Upper lobe of right lung (tissue), 1 donor: ENCODE results near the gene CPZ. TPM values are rescaled to one million over a fixed set of nuclear protein-coding genes. Genes with fewer than 3 reads are reported as not detected.

Experiments used
- ATAC-seq: fragments of 200-7000 bp; cut with Tn5 transposase; one replicate; pipeline ENCODE4 v1.9.1; 2020; ENCODE audit warnings: mild to moderate bottlenecking, moderate library complexity
- DNase-seq: peaks from one replicate; pipeline ENCODE4 v3.0.0-alpha.2; 2020
- H3K27ac ChIP-seq: fragments of 200-600 bp; one replicate; pipeline ENCODE4 v1.8.0; 2022
- H3K27me3 ChIP-seq: fragments of 200-600 bp; one replicate; pipeline ENCODE4 v1.8.0; 2022; ENCODE audit warnings: mild to moderate bottlenecking
- H3K36me3 ChIP-seq: fragments of 200-600 bp; one replicate; pipeline ENCODE4 v1.8.0; 2022
- H3K4me1 ChIP-seq: fragments of 200-600 bp; one replicate; pipeline ENCODE4 v1.8.0; 2022
- H3K4me3 ChIP-seq: fragments of 200-600 bp; one replicate; pipeline ENCODE4 v1.8.0; 2022; ENCODE audit warnings: mild to moderate bottlenecking
- H3K9me3 ChIP-seq: fragments of 200-600 bp; one replicate; pipeline ENCODE4 v1.8.0; 2022
- CTCF ChIP-seq: fragments of 200-600 bp; IDR thresholded peaks from one replicate; pipeline ENCODE4 v1.8.0; 2022; ENCODE audit warnings: antibody characterized with exemption
- intact Hi-C: fragments of 100-400 bp; cut with DNase I; formaldehyde crosslinking; loops from one replicate; pipeline ENCODE4 v1.11.0; 2022
- total RNA-seq: library from RNA; stranded (reverse); fragmentation: NEBNext Ultra II Directional; extraction: Animal tissue kit (Norgen Biotek cat#: 25700); gene quantifications from one replicate; pipeline ENCODE4 v1.2.1, GENCODE V29; 2021
- donor health status: DM: no; HTN: yes; CAD: no; lungs with severe emphysema.

Gene CPZ
- total RNA-seq, 1 donor from 2014 or later = 6.7 TPM

GRCh38 chr4:8599091-8599460, 6.5 kb downstream of the CPZ start:
- Histone ChIP-seq H3K27ac (no peak overlapping the region), H3K27me3 (peaks cover 2% of the 10 kb centered on the region), H3K4me1 (no peaks in the 10 kb centered on the region), H3K9me3 (no peaks in the 10 kb centered on the region), H3K4me3 (no peak overlapping the region), H3K36me3 (no peaks in the 10 kb centered on the region)
- no peak for TF ChIP-seq CTCF
- DNase-seq = no peak
- intact Hi-C loops = no loop called here
- no peak for ATAC-seq

GRCh38 chr4:8599657-8600056, 7.1 kb downstream of the CPZ start:
- H3K36me3 ChIP-seq = no peaks in the 10 kb centered on the region
- no peak overlapping the region for H3K27ac ChIP-seq
- H3K4me3 ChIP-seq = no peak overlapping the region
- no peaks in the 10 kb centered on the region for H3K27me3 ChIP-seq
- intact Hi-C loops = no loop called here
- no peak for TF ChIP-seq CTCF
- DNase-seq (no peak), ATAC-seq (no peak)
- no peaks in the 10 kb centered on the region for H3K4me1 ChIP-seq
- no peaks in the 10 kb centered on the region for H3K9me3 ChIP-seq

GRCh38 chr4:8600266-8600665, 7.7 kb downstream of the CPZ start:
- Histone ChIP-seq H3K36me3 (no peaks in the 10 kb centered on the region), H3K4me3 (no peak overlapping the region), H3K27me3 (no peaks in the 10 kb centered on the region), H3K27ac (no peak overlapping the region), H3K9me3 (no peaks in the 10 kb centered on the region), H3K4me1 (no peaks in the 10 kb centered on the region)
- no peak for TF ChIP-seq CTCF
- ATAC-seq (no peak), DNase-seq (no peak)
- intact Hi-C loops = no loop called here

GRCh38 chr4:8600686-8601085, 8.1 kb downstream of the CPZ start:
- no peaks in the 10 kb centered on the region for H3K4me1 ChIP-seq
- intact Hi-C loops = no loop called here
- H3K27ac ChIP-seq = no peak overlapping the region
- no peak for TF ChIP-seq CTCF
- ATAC-seq (no peak), DNase-seq (no peak)
- no peak overlapping the region for H3K4me3 ChIP-seq
- no peaks in the 10 kb centered on the region for H3K9me3 ChIP-seq
- H3K27me3 ChIP-seq = no peaks in the 10 kb centered on the region
- H3K36me3 ChIP-seq = no peaks in the 10 kb centered on the region

- ATAC-seq = no peak
- intact Hi-C loops = no loop called here
These were observed 8.5 kb downstream of the CPZ start for GRCh38 chr4:8601086-8601485.

More at GRCh38 chr4:8601086-8601485, 8.5 kb downstream of the CPZ start:
- Histone ChIP-seq H3K27ac (no peak overlapping the region), H3K36me3 (no peaks in the 10 kb centered on the region), H3K27me3 (no peaks in the 10 kb centered on the region), H3K9me3 (no peaks in the 10 kb centered on the region), H3K4me1 (no peaks in the 10 kb centered on the region), H3K4me3 (no peak overlapping the region)
- DNase-seq = no peak
- no peak for TF ChIP-seq CTCF
